Measurements from ENCODE around the gene STUB1. TPM values are rescaled to one million over a fixed set of nuclear protein-coding genes. Genes with fewer than 3 reads are reported as not detected.

The STUB1 gene
- total RNA-seq, 1 experiment from 2014 or later, result 49.2 TPM

DNA sequence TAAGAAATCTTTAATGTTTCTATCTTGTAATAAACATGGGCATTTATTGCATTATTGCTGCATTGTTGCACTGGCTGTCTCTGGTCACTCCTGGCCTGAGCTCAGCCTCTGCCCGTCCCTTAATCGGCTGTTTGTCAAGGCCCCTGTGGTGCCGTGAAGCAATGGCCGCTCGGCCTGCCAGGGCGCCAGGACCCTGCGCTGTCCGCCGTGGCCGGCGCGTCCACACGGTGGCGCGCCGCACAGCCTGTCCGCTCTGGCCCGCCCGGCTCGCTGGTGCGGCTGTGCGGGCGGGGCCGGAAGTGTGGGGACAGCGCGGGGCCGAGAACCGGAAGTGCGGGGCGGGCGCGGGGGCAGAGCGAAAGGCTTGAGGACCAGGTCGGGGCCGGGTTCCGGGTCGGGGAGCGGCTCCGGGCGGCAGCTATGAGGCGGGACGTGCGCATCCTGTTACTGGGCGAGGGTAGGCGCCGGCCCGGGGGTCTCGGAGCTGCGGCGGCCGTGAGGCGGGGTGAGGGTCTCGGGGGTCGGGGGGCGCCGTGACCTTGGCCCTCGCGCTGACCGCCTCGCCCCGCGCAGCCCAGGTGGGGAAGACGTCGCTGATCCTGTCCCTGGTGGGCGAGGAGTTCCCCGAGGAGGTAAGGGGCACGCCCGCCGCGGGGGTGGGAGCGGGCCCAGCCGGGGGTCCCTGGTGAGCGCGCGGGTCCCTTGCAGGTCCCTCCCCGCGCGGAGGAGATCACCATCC, 12.3 kb upstream of the STUB1 start, which contains the start of gene RHOT2:
RHOT2 (plus strand) TSS at position 353 of the 739 bp plus-strand sequence; CDS start at position 421, 68 bp downstream.
- peak; percentile 89 to 92 for DNase-seq
- Histone ChIP-seq H3K4me1 (peaks cover 5% of the 10 kb centered on the region; the same call in 1 of the 2 replicates), H3K9me3 (replicated peaks) (no peaks in the 10 kb centered on the region), H3K4me3 (peak within 1 kb of the TSS; percentile 88), H3K27me3 (no peaks in the 10 kb centered on the region), H3K27ac (peak within 1 kb of the TSS; percentile 39; the same call in 1 of the 2 replicates), H3K36me3 (peaks cover 26% of the 10 kb centered on the region)

GRCh38 chr16:668519-669171, 11.6 kb upstream of the STUB1 start:
- no peak for DNase-seq
- peak overlapping the region; percentile 39; the same call in 1 of the 2 replicates for H3K27ac ChIP-seq
- no peaks in the 10 kb centered on the region for H3K9me3 ChIP-seq (replicated peaks)
- peaks cover 33% of the 10 kb centered on the region for H3K36me3 ChIP-seq
- peaks cover 5% of the 10 kb centered on the region; the same call in 1 of the 2 replicates for H3K4me1 ChIP-seq
- H3K27me3 ChIP-seq, result no peaks in the 10 kb centered on the region
- H3K4me3 ChIP-seq, result peak overlapping the region; percentile 88

DNA sequence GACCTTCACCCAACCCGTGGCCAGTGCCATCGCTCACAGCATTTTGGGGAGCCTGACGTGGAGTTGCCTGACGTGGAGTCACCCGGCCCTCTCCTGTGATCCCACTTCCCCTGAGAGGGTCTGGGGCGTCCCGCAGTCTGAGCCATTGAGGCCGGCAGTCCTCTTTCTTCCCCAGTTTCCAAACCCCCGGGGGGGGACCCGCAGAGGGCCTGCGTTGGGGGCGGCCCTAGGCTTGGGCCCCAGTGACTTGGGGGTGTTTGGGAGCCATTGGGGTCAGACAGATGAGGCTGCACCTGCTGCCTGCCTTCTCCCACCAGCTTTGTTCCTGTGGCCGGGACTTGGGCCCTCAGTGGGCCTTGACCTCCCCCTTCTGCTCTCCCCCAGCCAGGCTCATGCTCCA, 10.5 kb upstream of the STUB1 start:
- H3K4me3 ChIP-seq, result no peak overlapping the region
- H3K27ac ChIP-seq, result no peak overlapping the region
- no peaks in the 10 kb centered on the region for H3K27me3 ChIP-seq
- H3K36me3 ChIP-seq, result peaks cover 41% of the 10 kb centered on the region
- no peaks in the 10 kb centered on the region for H3K9me3 ChIP-seq (replicated peaks)
- H3K4me1 ChIP-seq, result peaks cover 5% of the 10 kb centered on the region; the same call in 1 of the 2 replicates
- DNase-seq, result no peak

DNA sequence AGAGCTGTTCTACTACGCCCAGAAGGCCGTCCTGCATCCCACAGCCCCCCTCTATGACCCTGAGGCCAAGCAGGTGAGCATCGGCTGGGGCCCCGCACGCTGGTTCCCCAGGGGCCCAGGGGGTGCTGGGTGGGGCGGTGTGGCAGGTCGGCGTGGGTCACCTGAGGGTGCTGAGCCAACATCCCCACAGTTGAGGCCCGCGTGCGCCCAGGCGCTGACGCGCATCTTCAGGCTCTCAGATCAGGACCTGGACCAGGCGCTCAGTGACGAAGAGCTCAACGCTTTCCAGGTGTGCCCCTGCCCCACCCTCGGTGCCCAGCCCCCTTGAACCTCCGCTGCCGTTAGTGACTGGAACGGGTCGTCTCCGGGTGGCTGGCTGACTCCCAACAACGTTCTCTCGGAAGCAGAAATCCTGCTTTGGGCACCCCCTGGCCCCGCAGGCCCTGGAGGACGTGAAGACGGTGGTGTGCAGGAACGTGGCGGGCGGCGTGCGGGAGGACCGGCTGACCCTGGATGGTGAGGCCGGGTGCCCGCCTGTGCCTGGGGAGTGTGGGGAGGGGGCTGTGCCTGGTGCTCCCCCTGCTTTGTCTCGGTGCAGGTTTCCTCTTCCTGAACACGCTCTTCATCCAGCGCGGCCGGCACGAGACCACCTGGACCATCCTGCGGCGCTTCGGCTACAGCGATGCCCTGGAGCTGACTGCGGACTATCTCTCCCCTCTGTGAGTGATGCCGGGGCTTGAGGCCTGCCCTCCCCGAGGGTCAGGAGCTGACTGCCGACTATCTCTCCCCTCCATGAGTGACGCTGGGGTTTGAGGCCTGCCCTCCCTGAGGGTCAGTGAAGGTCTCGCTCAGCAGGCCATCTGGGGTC, 9.5 kb upstream of the STUB1 start:
- Histone ChIP-seq H3K27me3 (no peaks in the 10 kb centered on the region), H3K27ac (no peak overlapping the region), H3K4me3 (no peak overlapping the region), H3K36me3 (peaks cover 41% of the 10 kb centered on the region), H3K9me3 (replicated peaks) (no peaks in the 10 kb centered on the region), H3K4me1 (peaks cover 5% of the 10 kb centered on the region; the same call in 1 of the 2 replicates)
- no peak for DNase-seq

GRCh38 chr16:671353-672131, 8.7 kb upstream of the STUB1 start:
- no peak overlapping the region for H3K27ac ChIP-seq
- H3K27me3 ChIP-seq, result no peaks in the 10 kb centered on the region
- no peak overlapping the region for H3K4me3 ChIP-seq
- H3K36me3 ChIP-seq, result peaks cover 41% of the 10 kb centered on the region
- no peaks in the 10 kb centered on the region for H3K9me3 ChIP-seq (replicated peaks)
- peaks cover 5% of the 10 kb centered on the region; the same call in 1 of the 2 replicates for H3K4me1 ChIP-seq
- no peak for DNase-seq

- no peak overlapping the region for H3K27ac ChIP-seq
- H3K4me1 ChIP-seq, result peaks cover 5% of the 10 kb centered on the region; the same call in 1 of the 2 replicates
- peaks cover 41% of the 10 kb centered on the region for H3K36me3 ChIP-seq
- no peaks in the 10 kb centered on the region for H3K9me3 ChIP-seq (replicated peaks)
- no peak overlapping the region for H3K4me3 ChIP-seq
- no peaks in the 10 kb centered on the region for H3K27me3 ChIP-seq
- no peak for DNase-seq
Measured at GRCh38 chr16:672371-672770, 7.8 kb upstream of the STUB1 start.

DNA sequence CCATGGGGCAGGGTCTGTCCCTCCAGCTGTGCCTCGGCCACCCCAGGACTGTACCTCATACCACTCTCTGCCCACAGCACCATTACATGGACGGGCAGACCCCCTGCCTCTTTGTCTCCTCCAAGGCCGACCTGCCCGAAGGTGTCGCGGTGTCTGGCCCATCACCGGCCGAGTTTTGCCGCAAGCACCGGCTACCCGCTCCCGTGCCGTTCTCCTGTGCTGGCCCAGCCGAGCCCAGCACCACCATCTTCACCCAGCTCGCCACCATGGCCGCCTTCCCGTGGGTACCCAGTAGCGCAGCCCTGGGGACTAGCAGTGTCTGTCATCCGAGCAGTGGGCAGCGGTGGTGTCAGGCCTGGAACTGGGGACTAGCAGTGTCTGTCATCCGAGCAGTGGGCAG, 7.4 kb upstream of the STUB1 start:
- Histone ChIP-seq H3K27me3 (no peaks in the 10 kb centered on the region), H3K27ac (no peak overlapping the region), H3K4me3 (no peak overlapping the region), H3K9me3 (replicated peaks) (no peaks in the 10 kb centered on the region), H3K36me3 (peaks cover 41% of the 10 kb centered on the region), H3K4me1 (peaks cover 5% of the 10 kb centered on the region; the same call in 1 of the 2 replicates)
- no peak for DNase-seq

GRCh38 chr16:673399-673991, 6.7 kb upstream of the STUB1 start:
- Histone ChIP-seq H3K27ac (no peak overlapping the region), H3K27me3 (no peaks in the 10 kb centered on the region), H3K36me3 (peaks cover 41% of the 10 kb centered on the region), H3K4me1 (peaks cover 8% of the 10 kb centered on the region; the same call in 1 of the 2 replicates), H3K4me3 (no peak overlapping the region), H3K9me3 (replicated peaks) (no peaks in the 10 kb centered on the region)
- DNase-seq, result no peak

- H3K27me3 ChIP-seq, result no peaks in the 10 kb centered on the region
Measured at GRCh38 chr16:674214-674881, 5.9 kb upstream of the STUB1 start.

DNA sequence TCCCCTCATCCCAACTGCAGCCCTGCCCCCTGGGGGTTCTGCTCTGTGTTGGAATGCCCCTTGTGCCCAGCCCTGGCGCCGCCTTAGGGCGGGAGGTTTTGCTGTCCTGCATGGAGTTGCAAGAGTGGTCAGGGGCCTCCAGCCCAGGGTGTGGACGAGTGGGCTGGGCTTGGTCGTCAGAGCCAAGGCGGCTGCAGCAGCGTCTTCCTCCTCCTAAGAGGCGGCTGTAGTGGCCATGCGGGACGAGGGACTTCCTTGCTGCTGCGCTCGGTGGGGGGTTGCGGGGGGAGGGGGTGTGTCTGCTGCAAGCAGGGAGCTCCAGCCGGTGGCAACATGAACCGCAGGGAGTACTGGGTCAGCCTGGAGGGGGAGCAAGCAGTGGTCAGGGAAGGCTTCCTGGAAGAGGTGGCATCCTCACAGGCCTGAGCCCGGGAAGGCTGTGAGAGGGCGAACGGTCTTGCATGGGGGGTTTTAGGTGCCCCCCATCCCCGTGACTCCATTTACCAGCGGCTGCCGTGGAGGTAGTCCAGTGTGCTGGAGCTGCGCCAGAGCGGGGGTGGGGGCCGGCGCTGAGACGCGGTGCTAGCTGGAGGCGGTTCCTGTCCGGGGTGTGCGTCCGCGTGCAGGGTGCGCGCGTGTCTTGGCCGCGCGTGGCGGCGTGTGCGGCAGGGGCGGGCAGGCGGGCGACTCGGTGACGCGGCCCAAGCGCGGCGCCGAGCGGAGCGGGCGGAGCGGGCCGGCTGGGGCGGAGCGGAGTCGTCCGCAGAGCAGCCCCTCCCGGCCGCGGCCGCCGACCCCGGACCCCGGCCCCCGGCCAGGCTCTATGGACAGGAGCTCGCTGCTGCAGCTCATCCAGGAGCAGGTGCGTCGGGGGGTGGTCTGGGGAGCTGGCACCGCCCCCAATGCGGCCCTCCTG, 5.0 kb upstream of the STUB1 start, which contains the start of gene RHBDL1:
RHBDL1 (plus strand) TSS at position 704 of the 916 bp plus-strand sequence; CDS start at position 824, 120 bp downstream.
- H3K36me3 ChIP-seq, result peaks cover 34% of the 10 kb centered on the region
- peaks cover 10% of the 10 kb centered on the region; the same call in 1 of the 2 replicates for H3K4me1 ChIP-seq
- no peak within 1 kb of the TSS for H3K4me3 ChIP-seq
- no peak within 1 kb of the TSS for H3K27ac ChIP-seq
- H3K9me3 ChIP-seq (replicated peaks), result no peaks in the 10 kb centered on the region
- no peak for DNase-seq
- no peaks in the 10 kb centered on the region for H3K27me3 ChIP-seq

More at GRCh38 chr16:674214-674881, 5.9 kb upstream of the STUB1 start:
- Histone ChIP-seq H3K9me3 (replicated peaks) (no peaks in the 10 kb centered on the region), H3K36me3 (peaks cover 41% of the 10 kb centered on the region), H3K4me1 (peaks cover 10% of the 10 kb centered on the region; the same call in 1 of the 2 replicates), H3K4me3 (no peak overlapping the region), H3K27ac (no peak overlapping the region)
- no peak for DNase-seq

GRCh38 chr16:675884-676564, 4.2 kb upstream of the STUB1 start:
- no peaks in the 10 kb centered on the region for H3K27me3 ChIP-seq
- H3K4me3 ChIP-seq, result no peak overlapping the region
- no peak overlapping the region for H3K27ac ChIP-seq
- DNase-seq, result no peak
- H3K9me3 ChIP-seq (replicated peaks), result no peaks in the 10 kb centered on the region
- peaks cover 10% of the 10 kb centered on the region; the same call in 1 of the 2 replicates for H3K4me1 ChIP-seq
- peaks cover 27% of the 10 kb centered on the region for H3K36me3 ChIP-seq

GRCh38 chr16:676565-676902, 3.7 kb upstream of the STUB1 start:
- Histone ChIP-seq H3K9me3 (replicated peaks) (no peaks in the 10 kb centered on the region), H3K4me3 (no peak overlapping the region), H3K27me3 (no peaks in the 10 kb centered on the region), H3K27ac (no peak overlapping the region), H3K4me1 (peaks cover 13% of the 10 kb centered on the region), H3K36me3 (peaks cover 28% of the 10 kb centered on the region)
- DNase-seq, result no peak

Data from SJCRH30 (cell line).